Endothelial cell of umbilical vein (primary cell): Measurements from ENCODE around the gene CCNT2. TPM values are rescaled to one million over a fixed set of nuclear protein-coding genes. Genes with fewer than 3 reads are reported as not detected.
"Not testable (repeated sequence)": the region's sequence is repeated elsewhere in the genome, so short reads cannot be mapped to it uniquely, and the experiment has no call there.

Source experiments
- BruUV-seq: library from RNA; stranded (reverse); fragments of 400-500 nt; replicated peaks from 2 replicates; lab custom pipeline; 2021; lab: Mats Ljungman, UMichigan
- CTCF ChIA-PET: fragments of 300-600, 350-600 bp; sonication (Branson Sonifier 250); formaldehyde crosslinking; loops from one replicate; lab custom pipeline; 2021; ENCODE audit warnings: antibody characterized with exemption, inconsistent platforms; lab: Charles Lee
- POLR2A ChIA-PET: fragments of 300-600, 350-600 bp; sonication (Branson Sonifier 250); formaldehyde crosslinking; loops from one replicate; lab custom pipeline; 2021; ENCODE audit warnings: antibody characterized with exemption, inconsistent platforms; lab: Charles Lee
- DNase-seq: peaks from one replicate; pipeline ENCODE4 v3.0.0-alpha.2; 2011; ENCODE audit warnings: low read depth, low spot score
- FAIRE-seq: peaks from 2 replicates; lab custom pipeline; 2011; peaks lifted over from hg19 to GRCh38; lab: Jason Lieb, UNC
- H2AFZ ChIP-seq: 2 replicates; pipeline ENCODE4 v1.6.0; 2012; ENCODE audit warnings: low read depth, low read length, control low read depth, inconsistent platforms
- H3K27ac ChIP-seq: 2 replicates; pipeline ENCODE4 v1.5.1; 2011; ENCODE audit warnings: low read depth, mild to moderate bottlenecking, control low read depth, low read length, moderate library complexity; ENCODE audit not compliant: insufficient read depth
- H3K27me3 ChIP-seq, 2 experiments: 2 replicates each; pipeline versions ENCODE4 v1.6.0 to v1.6.1; 2011; ENCODE audit warnings: low read length in 2 of 2, mixed read lengths in 1 of 2; ENCODE audit not compliant: control insufficient read depth in 2 of 2, insufficient read depth in 2 of 2
- H3K36me3 ChIP-seq, 2 experiments: 2 replicates in 1 of 2; 3 replicates in 1 of 2; pipeline ENCODE4 v1.5.1; 2011; ENCODE audit warnings: low read length in 2 of 2, mild to moderate bottlenecking in 1 of 2, moderate library complexity in 1 of 2; ENCODE audit not compliant: control insufficient read depth in 2 of 2, insufficient read depth in 2 of 2; ENCODE audit errors: extremely low read depth in 1 of 2
- H3K4me1 ChIP-seq: 3 replicates; pipeline ENCODE4 v1.5.1; 2011; ENCODE audit warnings: mild to moderate bottlenecking, low read length; ENCODE audit not compliant: control insufficient read depth, insufficient read depth; ENCODE audit errors: extremely low read depth
- H3K4me2 ChIP-seq: 2 replicates; pipeline ENCODE4 v1.6.1; 2011; ENCODE audit warnings: low read length, control low read depth, mixed read lengths; ENCODE audit not compliant: insufficient read depth
- H3K4me3 ChIP-seq, 3 experiments: fragments of 200-600 bp in 1 of 3; sonication (generic), shearing (Covaris generic) in 1 of 3; replicated peaks in 1 of 3; 2 replicates each; pipeline ENCODE4 v1.5.1; 2011 to 2016; ENCODE audit warnings: control low read depth in 3 of 3, low read length in 3 of 3, mild to moderate bottlenecking in 2 of 3, inconsistent platforms in 1 of 3, low read depth in 1 of 3, moderate library complexity in 1 of 3; ENCODE audit not compliant: insufficient read depth in 1 of 3
- H3K79me2 ChIP-seq: 2 replicates; pipeline ENCODE4 v1.6.0; 2012; ENCODE audit warnings: low read length, inconsistent platforms; ENCODE audit not compliant: control insufficient read depth, insufficient read depth
- H3K9ac ChIP-seq: replicated peaks from 2 replicates; pipeline ENCODE3; 2011; ENCODE audit warnings: low read length, control low read depth; ENCODE audit not compliant: insufficient read depth; ENCODE audit errors: extremely low read depth
- H3K9me1 ChIP-seq: replicated peaks from 3 replicates; pipeline ENCODE4 v1.6.0; 2011; ENCODE audit warnings: mild to moderate bottlenecking, low read length; ENCODE audit not compliant: control insufficient read depth, insufficient read depth; ENCODE audit errors: extremely low read depth
- H3K9me3 ChIP-seq: replicated peaks from 2 replicates; pipeline ENCODE4 v1.5.1; 2012; ENCODE audit warnings: low read length, inconsistent platforms; ENCODE audit not compliant: control insufficient read depth, insufficient read depth
- H4K20me1 ChIP-seq: replicated peaks from 2 replicates; pipeline ENCODE3; 2011; ENCODE audit warnings: mild to moderate bottlenecking, low read length; ENCODE audit not compliant: control insufficient read depth, insufficient read depth; ENCODE audit errors: extremely low read depth
- EZH2 ChIP-seq: IDR thresholded peaks from 2 replicates; pipeline ENCODE4 v1.6.1; 2012; ENCODE audit warnings: borderline replicate concordance, low read depth, mild to moderate bottlenecking, moderate library complexity, low read length, inconsistent platforms; ENCODE audit not compliant: severe bottlenecking
- MAX ChIP-seq: IDR thresholded peaks from 2 replicates; pipeline ENCODE4 v1.6.1; 2011; ENCODE audit not compliant: insufficient read depth, insufficient read length
- POLR2A ChIP-seq: IDR thresholded peaks from 2 replicates; pipeline ENCODE4 v1.6.1; 2012; ENCODE audit warnings: low read depth, mild to moderate bottlenecking, control low read depth, low read length
- dilution Hi-C: fragments of 300-500 bp; cut with MboI; formaldehyde crosslinking; loops from one replicate; pipeline ENCODE4 v1.15.0; 2019; ENCODE audit warnings: low sequenced_read_pairs; ENCODE audit not compliant: extremely low pct_ligation_motif_present
- intact Hi-C: fragments of 100-400 bp; cut with micrococcal nuclease; formaldehyde crosslinking; loops from one replicate; pipeline ENCODE4 v1.10.0; 2022
- polyA plus RNA-seq, 4 experiments: library from polyadenylated mRNA; depleted of rRNA in 3 of 4; stranded (reverse) in 3 of 4; unstranded in 1 of 4; fragments of >200 nt; gene quantifications; 2 replicates each; pipeline versions ENCODE4 v1.2.1 to v1.2.3, GENCODE V29; 2011 to 2012; ENCODE audit warnings: missing spikeins in 1 of 4
- total RNA-seq: library from RNA; stranded (reverse); gene quantifications from 2 replicates; pipeline ENCODE4 v1.2.3, GENCODE V29; 2021

The CCNT2 gene
- total and polyA plus RNA-seq, 2 donors (not counting 3 experiments of a cell fraction or from before 2014, with no cell fraction given) = 10.3 to 35.5 TPM

GRCh38 chr2:134976074-134976702 lies 57.6 kb downstream of the CCNT2 start:
- Histone ChIP-seq H3K4me2 (no peak overlapping the region), H3K4me3 (no peak overlapping the region), H2AFZ (no peak overlapping the region), H4K20me1 (no peaks in the 10 kb centered on the region), H3K9me1 (no peaks in the 10 kb centered on the region), H3K4me1 (peaks cover 4% of the 10 kb centered on the region), H3K36me3 (no peaks in the 10 kb centered on the region), H3K9me3 (no peaks in the 10 kb centered on the region), H3K27ac (no peak overlapping the region), H3K9ac (no peak overlapping the region), H3K79me2 (no peaks in the 10 kb centered on the region), H3K27me3 (peaks cover 3 to 6% of the 10 kb centered on the region in 2 experiments)
- CTCF ChIA-PET = interaction anchor here (1.2 kb wide), 1 partner anchor 28 kb away, joined by 4 read pairs; no protein-coding TSS in a partner anchor
- POLR2A ChIA-PET = interaction anchor here (0.6 kb wide), 1 partner anchor 835 kb away, joined by 6 read pairs; no protein-coding TSS in a partner anchor
- DNase-seq (peak; percentile 75), FAIRE-seq (no peak)
- TF ChIP-seq EZH2 = no peak
- TF ChIP-seq POLR2A = no peak
- TF ChIP-seq MAX = no peak
- intact Hi-C loops = no loop called here
- dilution Hi-C loops = no loop called here
- no TSS peak for BruUV-seq

- H3K9ac ChIP-seq, H3K4me2 ChIP-seq, DNase-seq, H3K27me3 ChIP-seq, FAIRE-seq, H2AFZ ChIP-seq, BruUV-seq, H3K27ac ChIP-seq, intact Hi-C loops, H3K36me3 ChIP-seq, H3K4me1 ChIP-seq, H4K20me1 ChIP-seq, dilution Hi-C loops, H3K9me1 ChIP-seq, H3K4me3 ChIP-seq, H3K79me2 ChIP-seq, H3K9me3 ChIP-seq, POLR2A ChIA-PET: not testable (repeated sequence)
- CTCF ChIA-PET = interaction anchor here (0.7 to 3.1 kb wide), 2 partner anchors 13 to 1646 kb away, joined by 3 to 26 read pairs; no protein-coding TSS in a partner anchor
Observed at GRCh38 chr2:134977104-134977503, 58.5 kb downstream of the CCNT2 start.
